H1 (cell line): ENCODE data around the gene H2AZ2. TPM values are rescaled to one million over a fixed set of nuclear protein-coding genes. Genes with fewer than 3 reads are reported as not detected.

Source experiments
- BACH1 ChIP-seq: IDR thresholded peaks from 2 replicates; pipeline ENCODE4 v1.6.1; 2012; ENCODE audit warnings: low read length, improper control_type of control experiment
- BRCA1 ChIP-seq: IDR thresholded peaks from 2 replicates; pipeline ENCODE4 v1.6.1; 2012; ENCODE audit warnings: low read depth, low read length, improper control_type of control experiment
- EZH2 ChIP-seq: fragments of 200-600 bp; sonication (generic); IDR thresholded peaks from 2 replicates; pipeline ENCODE4 v1.7.1; 2012; ENCODE audit warnings: low read depth, mild to moderate bottlenecking, moderate library complexity, low read length, inconsistent platforms; ENCODE audit not compliant: severe bottlenecking
- GABPA ChIP-seq: IDR thresholded peaks from 2 replicates; pipeline ENCODE4 v1.6.1; 2011; ENCODE audit warnings: mild to moderate bottlenecking, low read length, moderate library complexity, borderline replicate concordance; ENCODE audit not compliant: insufficient read depth
- JUND ChIP-seq: IDR thresholded peaks from 2 replicates; pipeline ENCODE4 v1.6.1; 2011; ENCODE audit warnings: mild to moderate bottlenecking, improper control_type of control experiment, low read length
- KDM4A ChIP-seq: IDR thresholded peaks from one replicate; pipeline ENCODE4 v1.7.1; 2012; ENCODE audit warnings: low read depth, mild to moderate bottlenecking, moderate library complexity, low read length, inconsistent platforms; ENCODE audit not compliant: severe bottlenecking
- NANOG ChIP-seq: IDR thresholded peaks from 2 replicates; pipeline ENCODE4 v1.6.1; 2011; ENCODE audit warnings: low read length, low read depth, mild to moderate bottlenecking, inconsistent platforms; ENCODE audit not compliant: insufficient read depth, poor library complexity, severe bottlenecking
- SP2 ChIP-seq: IDR thresholded peaks from 2 replicates; pipeline ENCODE4 v1.6.1; 2012; ENCODE audit warnings: mild to moderate bottlenecking, low read length, inconsistent platforms
- ZNF274 ChIP-seq: IDR thresholded peaks from 2 replicates; pipeline ENCODE4 v1.7.0; 2012; ENCODE audit warnings: low read length, borderline replicate concordance; ENCODE audit errors: extremely low read depth
- polyA plus RNA-seq, 7 experiments: library from polyadenylated mRNA; depleted of rRNA in 3 of 7; stranded (reverse) in 5 of 7; unstranded in 2 of 7; fragments of >200 nt in 5 of 7; fragments of 200-250 nt in 2 of 7; gene quantifications; 1 replicate in 5 of 7; 2 replicates in 1 of 7; 4 replicates in 1 of 7; pipeline versions ENCODE4 v1.2.1 to v1.2.3, GENCODE V29; 2011 to 2013; ENCODE audit warnings: missing spikeins in 2 of 7, mixed read lengths in 2 of 7
- total RNA-seq: library from RNA; stranded (reverse); fragmentation: NEBNext Ultra II Directional; extraction: Animal tissue kit (Norgen Biotek cat#: 25700); gene quantifications from 2 replicates; pipeline ENCODE4 v1.2.1, GENCODE V29; 2021
- TF ChIP-seq, protein P1 (sequence below): fragments of 300-600 bp; sonication (generic); IDR thresholded peaks from 2 replicates; pipeline ENCODE4 v1.7.1; 2012; ENCODE audit warnings: low read length, moderate library complexity, mild to moderate bottlenecking, inconsistent platforms; ENCODE audit not compliant: insufficient replicate concordance

The H2AZ2 gene
- total and polyA plus RNA-seq, 2 of the 8 experiments (the other 6 are each of a cell fraction or from before 2014, with no cell fraction given): 168 to 187 TPM

DNA sequence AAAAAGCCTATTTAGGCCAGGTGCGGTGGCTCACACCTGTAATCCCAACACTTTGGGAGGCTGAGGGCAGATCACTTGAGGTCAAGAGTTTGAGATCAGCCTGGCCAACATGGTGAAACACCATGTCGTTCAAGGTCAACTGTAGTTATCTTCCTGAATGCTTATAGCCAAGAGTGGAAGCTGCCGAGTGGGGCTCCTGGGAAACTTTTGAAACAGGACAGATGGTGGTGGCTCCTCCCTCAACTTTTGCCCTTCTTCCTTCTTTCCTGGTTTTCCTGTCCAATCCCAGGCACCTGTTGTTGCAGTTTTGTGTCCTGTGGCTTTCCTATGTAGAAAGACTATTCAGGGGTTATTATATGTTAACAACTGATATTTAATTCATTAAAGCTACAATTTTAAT lies 60.1 kb downstream of the H2AZ2 start (continued):
- TF ChIP-seq, protein P1, sequence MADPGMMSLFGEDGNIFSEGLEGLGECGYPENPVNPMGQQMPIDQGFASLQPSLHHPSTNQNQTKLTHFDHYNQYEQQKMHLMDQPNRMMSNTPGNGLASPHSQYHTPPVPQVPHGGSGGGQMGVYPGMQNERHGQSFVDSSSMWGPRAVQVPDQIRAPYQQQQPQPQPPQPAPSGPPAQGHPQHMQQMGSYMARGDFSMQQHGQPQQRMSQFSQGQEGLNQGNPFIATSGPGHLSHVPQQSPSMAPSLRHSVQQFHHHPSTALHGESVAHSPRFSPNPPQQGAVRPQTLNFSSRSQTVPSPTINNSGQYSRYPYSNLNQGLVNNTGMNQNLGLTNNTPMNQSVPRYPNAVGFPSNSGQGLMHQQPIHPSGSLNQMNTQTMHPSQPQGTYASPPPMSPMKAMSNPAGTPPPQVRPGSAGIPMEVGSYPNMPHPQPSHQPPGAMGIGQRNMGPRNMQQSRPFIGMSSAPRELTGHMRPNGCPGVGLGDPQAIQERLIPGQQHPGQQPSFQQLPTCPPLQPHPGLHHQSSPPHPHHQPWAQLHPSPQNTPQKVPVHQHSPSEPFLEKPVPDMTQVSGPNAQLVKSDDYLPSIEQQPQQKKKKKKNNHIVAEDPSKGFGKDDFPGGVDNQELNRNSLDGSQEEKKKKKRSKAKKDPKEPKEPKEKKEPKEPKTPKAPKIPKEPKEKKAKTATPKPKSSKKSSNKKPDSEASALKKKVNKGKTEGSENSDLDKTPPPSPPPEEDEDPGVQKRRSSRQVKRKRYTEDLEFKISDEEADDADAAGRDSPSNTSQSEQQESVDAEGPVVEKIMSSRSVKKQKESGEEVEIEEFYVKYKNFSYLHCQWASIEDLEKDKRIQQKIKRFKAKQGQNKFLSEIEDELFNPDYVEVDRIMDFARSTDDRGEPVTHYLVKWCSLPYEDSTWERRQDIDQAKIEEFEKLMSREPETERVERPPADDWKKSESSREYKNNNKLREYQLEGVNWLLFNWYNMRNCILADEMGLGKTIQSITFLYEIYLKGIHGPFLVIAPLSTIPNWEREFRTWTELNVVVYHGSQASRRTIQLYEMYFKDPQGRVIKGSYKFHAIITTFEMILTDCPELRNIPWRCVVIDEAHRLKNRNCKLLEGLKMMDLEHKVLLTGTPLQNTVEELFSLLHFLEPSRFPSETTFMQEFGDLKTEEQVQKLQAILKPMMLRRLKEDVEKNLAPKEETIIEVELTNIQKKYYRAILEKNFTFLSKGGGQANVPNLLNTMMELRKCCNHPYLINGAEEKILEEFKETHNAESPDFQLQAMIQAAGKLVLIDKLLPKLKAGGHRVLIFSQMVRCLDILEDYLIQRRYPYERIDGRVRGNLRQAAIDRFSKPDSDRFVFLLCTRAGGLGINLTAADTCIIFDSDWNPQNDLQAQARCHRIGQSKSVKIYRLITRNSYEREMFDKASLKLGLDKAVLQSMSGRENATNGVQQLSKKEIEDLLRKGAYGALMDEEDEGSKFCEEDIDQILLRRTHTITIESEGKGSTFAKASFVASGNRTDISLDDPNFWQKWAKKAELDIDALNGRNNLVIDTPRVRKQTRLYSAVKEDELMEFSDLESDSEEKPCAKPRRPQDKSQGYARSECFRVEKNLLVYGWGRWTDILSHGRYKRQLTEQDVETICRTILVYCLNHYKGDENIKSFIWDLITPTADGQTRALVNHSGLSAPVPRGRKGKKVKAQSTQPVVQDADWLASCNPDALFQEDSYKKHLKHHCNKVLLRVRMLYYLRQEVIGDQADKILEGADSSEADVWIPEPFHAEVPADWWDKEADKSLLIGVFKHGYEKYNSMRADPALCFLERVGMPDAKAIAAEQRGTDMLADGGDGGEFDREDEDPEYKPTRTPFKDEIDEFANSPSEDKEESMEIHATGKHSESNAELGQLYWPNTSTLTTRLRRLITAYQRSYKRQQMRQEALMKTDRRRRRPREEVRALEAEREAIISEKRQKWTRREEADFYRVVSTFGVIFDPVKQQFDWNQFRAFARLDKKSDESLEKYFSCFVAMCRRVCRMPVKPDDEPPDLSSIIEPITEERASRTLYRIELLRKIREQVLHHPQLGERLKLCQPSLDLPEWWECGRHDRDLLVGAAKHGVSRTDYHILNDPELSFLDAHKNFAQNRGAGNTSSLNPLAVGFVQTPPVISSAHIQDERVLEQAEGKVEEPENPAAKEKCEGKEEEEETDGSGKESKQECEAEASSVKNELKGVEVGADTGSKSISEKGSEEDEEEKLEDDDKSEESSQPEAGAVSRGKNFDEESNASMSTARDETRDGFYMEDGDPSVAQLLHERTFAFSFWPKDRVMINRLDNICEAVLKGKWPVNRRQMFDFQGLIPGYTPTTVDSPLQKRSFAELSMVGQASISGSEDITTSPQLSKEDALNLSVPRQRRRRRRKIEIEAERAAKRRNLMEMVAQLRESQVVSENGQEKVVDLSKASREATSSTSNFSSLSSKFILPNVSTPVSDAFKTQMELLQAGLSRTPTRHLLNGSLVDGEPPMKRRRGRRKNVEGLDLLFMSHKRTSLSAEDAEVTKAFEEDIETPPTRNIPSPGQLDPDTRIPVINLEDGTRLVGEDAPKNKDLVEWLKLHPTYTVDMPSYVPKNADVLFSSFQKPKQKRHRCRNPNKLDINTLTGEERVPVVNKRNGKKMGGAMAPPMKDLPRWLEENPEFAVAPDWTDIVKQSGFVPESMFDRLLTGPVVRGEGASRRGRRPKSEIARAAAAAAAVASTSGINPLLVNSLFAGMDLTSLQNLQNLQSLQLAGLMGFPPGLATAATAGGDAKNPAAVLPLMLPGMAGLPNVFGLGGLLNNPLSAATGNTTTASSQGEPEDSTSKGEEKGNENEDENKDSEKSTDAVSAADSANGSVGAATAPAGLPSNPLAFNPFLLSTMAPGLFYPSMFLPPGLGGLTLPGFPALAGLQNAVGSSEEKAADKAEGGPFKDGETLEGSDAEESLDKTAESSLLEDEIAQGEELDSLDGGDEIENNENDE: no peak
- TF ChIP-seq NANOG: no peak
- no peak for TF ChIP-seq KDM4A
- TF ChIP-seq ZNF274: no peak
- no peak for TF ChIP-seq GABPA
- no peak for TF ChIP-seq BRCA1
- no peak for TF ChIP-seq BACH1
- no peak for TF ChIP-seq SP2
- TF ChIP-seq JUND: no peak
- TF ChIP-seq EZH2: no peak
